ENCODE data around the gene MORN1. TPM values are rescaled to one million over a fixed set of nuclear protein-coding genes. Genes with fewer than 3 reads are reported as not detected.

The MORN1 gene
- polyA plus RNA-seq, 1 of the 3 experiments (the other 2 are of a cell fraction) = 16.3 TPM

DNA sequence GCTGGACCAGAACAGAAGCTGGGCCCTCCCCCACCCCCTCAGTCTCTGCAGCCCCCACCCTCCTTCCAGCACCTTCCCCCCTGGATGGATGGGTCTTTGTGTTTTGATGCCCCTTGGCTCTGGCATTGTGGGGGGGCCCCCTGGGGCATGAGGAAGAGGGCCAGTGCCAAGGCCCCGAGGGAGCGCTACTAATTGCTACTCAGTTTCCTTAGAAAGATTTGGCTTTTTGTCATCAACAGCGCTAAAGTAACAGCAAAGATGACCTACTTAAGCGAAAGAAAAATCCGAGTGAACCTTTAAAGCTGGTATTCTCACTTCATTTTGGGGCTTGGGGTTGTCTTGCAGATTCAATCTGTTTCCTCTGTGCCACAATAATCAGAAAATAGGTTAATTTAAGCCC is 99.8 kb downstream of the MORN1 start:
- no peak overlapping the region for H3K4me3 ChIP-seq (ENCODE audit: low read depth in 2 of 2, low read length in 1 of 2)
- POLR2A ChIA-PET = no interaction called here
- CTCF ChIA-PET = interaction anchor here (0.7 to 2.4 kb wide), 5 partner anchors 11 to 90 kb away, joined by 3 to 5 read pairs (median 5); no protein-coding TSS in a partner anchor

DNA sequence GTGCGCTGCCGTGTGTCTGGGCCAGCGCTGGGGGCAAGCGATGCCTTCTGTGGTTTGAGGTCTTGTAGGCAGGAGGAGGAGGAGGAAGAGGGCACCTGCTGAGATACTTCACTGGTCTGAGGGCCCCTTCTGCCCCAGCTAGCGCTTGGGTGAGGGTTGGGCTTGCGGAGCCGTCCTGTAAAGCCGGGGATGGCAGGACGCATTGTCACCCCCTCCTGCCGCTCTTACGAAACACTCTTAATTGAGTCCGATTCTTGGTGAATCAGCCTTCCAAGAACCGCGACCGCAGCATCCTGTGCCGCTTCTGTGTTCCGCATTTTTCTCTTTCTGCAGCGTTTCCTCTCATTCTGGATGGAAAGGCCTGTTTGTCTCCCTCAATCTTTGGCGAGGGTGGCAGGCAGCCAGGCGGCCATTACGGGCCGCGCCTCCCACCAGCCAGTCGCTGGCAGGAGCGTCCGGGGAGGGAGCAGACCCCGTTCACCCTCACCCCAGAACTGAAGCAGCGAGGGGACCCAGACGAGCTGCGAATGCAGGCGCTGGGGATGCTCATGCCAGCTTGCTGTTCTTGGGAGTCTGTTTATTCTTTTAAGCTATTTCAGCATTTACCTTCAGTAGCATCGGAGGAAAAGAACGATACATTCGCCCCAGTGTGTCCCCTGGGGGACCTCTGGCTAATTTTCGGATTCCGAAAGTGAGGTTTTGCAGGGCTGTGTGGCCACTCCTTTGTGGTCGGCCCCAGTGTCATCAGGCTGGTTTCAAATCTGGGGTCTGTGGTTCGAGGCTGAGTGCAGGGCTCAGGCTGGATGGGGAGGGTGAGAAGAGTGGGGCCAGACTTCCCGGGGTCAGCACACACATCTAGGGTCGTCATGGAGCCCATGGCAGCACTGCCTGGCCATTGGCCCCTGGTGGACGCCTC is 100.5 kb downstream of the MORN1 start:
- peaks cover 0 to 51% of the 10 kb centered on the region in 2 experiments; a peak in 2 of 4 replicates for H3K4me1 ChIP-seq (ENCODE audit: control insufficient read depth in 1 of 2, insufficient read depth in 2 of 2, low read depth in 1 of 2, low read length in 1 of 2)
- peaks cover 97% of the 10 kb centered on the region for H3K79me2 ChIP-seq (ENCODE audit: insufficient read depth)
- no peak overlapping the region for H3K9ac ChIP-seq
- no peak overlapping the region for H3K4me3 ChIP-seq (ENCODE audit: low read depth in 2 of 2, low read length in 1 of 2)
- H3K36me3 ChIP-seq (replicated peaks in 1 of 2; ENCODE audit: control insufficient read depth in 1 of 2, insufficient read depth in 2 of 2, low read length in 1 of 2) = no peaks in the 10 kb centered on the region
- H3F3A ChIP-seq (replicated peaks; ENCODE audit: insufficient read depth) = no peaks in the 10 kb centered on the region
- WGBS (ENCODE audit: low lambda C conversion rate) = 77% methylated on average over 29 of the region's 41 CpGs
- no peaks in the 10 kb centered on the region for H3K27me3 ChIP-seq (ENCODE audit: insufficient read depth)
- POLR2A ChIA-PET = no interaction called here
- TF ChIP-seq, protein P1, sequence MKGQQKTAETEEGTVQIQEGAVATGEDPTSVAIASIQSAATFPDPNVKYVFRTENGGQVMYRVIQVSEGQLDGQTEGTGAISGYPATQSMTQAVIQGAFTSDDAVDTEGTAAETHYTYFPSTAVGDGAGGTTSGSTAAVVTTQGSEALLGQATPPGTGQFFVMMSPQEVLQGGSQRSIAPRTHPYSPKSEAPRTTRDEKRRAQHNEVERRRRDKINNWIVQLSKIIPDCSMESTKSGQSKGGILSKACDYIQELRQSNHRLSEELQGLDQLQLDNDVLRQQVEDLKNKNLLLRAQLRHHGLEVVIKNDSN (IDR thresholded peaks at IDR 0.05; ENCODE audit: borderline replicate concordance, low read depth) = no peak
- no peak for TF ChIP-seq FOXJ3 (CRISPR knock-in tag; IDR thresholded peaks at IDR 0.05)
- no peak for TF ChIP-seq TAF1 (IDR thresholded peaks at IDR 0.05; ENCODE audit: borderline replicate concordance, low read depth, low read length)
- TF ChIP-seq, protein P2, sequence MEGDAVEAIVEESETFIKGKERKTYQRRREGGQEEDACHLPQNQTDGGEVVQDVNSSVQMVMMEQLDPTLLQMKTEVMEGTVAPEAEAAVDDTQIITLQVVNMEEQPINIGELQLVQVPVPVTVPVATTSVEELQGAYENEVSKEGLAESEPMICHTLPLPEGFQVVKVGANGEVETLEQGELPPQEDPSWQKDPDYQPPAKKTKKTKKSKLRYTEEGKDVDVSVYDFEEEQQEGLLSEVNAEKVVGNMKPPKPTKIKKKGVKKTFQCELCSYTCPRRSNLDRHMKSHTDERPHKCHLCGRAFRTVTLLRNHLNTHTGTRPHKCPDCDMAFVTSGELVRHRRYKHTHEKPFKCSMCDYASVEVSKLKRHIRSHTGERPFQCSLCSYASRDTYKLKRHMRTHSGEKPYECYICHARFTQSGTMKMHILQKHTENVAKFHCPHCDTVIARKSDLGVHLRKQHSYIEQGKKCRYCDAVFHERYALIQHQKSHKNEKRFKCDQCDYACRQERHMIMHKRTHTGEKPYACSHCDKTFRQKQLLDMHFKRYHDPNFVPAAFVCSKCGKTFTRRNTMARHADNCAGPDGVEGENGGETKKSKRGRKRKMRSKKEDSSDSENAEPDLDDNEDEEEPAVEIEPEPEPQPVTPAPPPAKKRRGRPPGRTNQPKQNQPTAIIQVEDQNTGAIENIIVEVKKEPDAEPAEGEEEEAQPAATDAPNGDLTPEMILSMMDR (IDR thresholded peaks at IDR 0.05) = no peak
- TF ChIP-seq RFX5 (IDR thresholded peaks at IDR 0.05; ENCODE audit: low read length) = no peak
- TF ChIP-seq YY1 (IDR thresholded peaks at IDR 0.05; ENCODE audit: low read depth) = 0 out of 2 replicates have a peak, but pooled peaks have one; percentile 25
- no peak for TF ChIP-seq GABPA (IDR thresholded peaks at IDR 0.05; ENCODE audit: low read depth)
- TF ChIP-seq FOSL2 (IDR thresholded peaks at IDR 0.05; ENCODE audit: borderline replicate concordance, low read depth) = 0 out of 2 replicates have a peak, but pooled peaks have one; percentile 4
- TF ChIP-seq SIN3A (IDR thresholded peaks at IDR 0.05; ENCODE audit: borderline replicate concordance, low read depth, low read length) = no peak
- TF ChIP-seq NFIC (IDR thresholded peaks at IDR 0.05; ENCODE audit: borderline replicate concordance) = peak; percentile 39; the same call in 1 of the 2 replicates
- TF ChIP-seq, protein P3, sequence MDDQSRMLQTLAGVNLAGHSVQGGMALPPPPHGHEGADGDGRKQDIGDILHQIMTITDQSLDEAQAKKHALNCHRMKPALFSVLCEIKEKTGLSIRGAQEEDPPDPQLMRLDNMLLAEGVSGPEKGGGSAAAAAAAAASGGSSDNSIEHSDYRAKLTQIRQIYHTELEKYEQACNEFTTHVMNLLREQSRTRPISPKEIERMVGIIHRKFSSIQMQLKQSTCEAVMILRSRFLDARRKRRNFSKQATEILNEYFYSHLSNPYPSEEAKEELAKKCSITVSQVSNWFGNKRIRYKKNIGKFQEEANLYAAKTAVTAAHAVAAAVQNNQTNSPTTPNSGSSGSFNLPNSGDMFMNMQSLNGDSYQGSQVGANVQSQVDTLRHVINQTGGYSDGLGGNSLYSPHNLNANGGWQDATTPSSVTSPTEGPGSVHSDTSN (IDR thresholded peaks at IDR 0.05) = no peak
- TF ChIP-seq RAD21 (IDR thresholded peaks at IDR 0.05; ENCODE audit: low read length) = no peak
- no peak for TF ChIP-seq CHD2 (IDR thresholded peaks at IDR 0.05; ENCODE audit: low read length, partially characterized antibody)
- TF ChIP-seq, protein P4, sequence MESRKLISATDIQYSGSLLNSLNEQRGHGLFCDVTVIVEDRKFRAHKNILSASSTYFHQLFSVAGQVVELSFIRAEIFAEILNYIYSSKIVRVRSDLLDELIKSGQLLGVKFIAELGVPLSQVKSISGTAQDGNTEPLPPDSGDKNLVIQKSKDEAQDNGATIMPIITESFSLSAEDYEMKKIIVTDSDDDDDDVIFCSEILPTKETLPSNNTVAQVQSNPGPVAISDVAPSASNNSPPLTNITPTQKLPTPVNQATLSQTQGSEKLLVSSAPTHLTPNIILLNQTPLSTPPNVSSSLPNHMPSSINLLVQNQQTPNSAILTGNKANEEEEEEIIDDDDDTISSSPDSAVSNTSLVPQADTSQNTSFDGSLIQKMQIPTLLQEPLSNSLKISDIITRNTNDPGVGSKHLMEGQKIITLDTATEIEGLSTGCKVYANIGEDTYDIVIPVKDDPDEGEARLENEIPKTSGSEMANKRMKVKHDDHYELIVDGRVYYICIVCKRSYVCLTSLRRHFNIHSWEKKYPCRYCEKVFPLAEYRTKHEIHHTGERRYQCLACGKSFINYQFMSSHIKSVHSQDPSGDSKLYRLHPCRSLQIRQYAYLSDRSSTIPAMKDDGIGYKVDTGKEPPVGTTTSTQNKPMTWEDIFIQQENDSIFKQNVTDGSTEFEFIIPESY (IDR thresholded peaks at IDR 0.05; ENCODE audit: borderline replicate concordance, low read depth) = no peak
- TF ChIP-seq MXI1 (IDR thresholded peaks at IDR 0.05; ENCODE audit: low read depth, low read length) = no peak
- TF ChIP-seq RCOR1 (IDR thresholded peaks at IDR 0.05; ENCODE audit: low read length) = no peak
- no peak overlapping the region for H2AFZ ChIP-seq (ENCODE audit: low read depth)
- no peak overlapping the region for H3K4me2 ChIP-seq
- peak overlapping the region; percentile 46 to 56 for H3K27ac ChIP-seq (ENCODE audit: low read depth in 2 of 2, low read length in 1 of 2)
- no peak for DNase-seq
- CTCF ChIA-PET = interaction anchor here (1.2 to 2.4 kb wide), 4 partner anchors 12 to 62 kb away, joined by 3 to 5 read pairs (median 5); no protein-coding TSS in a partner anchor
- H4K20me1 ChIP-seq (ENCODE audit: insufficient read depth) = peaks cover 94% of the 10 kb centered on the region
- no peaks in the 10 kb centered on the region for H3K9me2 ChIP-seq
- no peaks in the 10 kb centered on the region for H3K9me3 ChIP-seq

More for the DNA sequence above, 99.8 kb downstream of the MORN1 start:
- Histone ChIP-seq H3F3A (replicated peaks; ENCODE audit: insufficient read depth) (no peaks in the 10 kb centered on the region), H3K36me3 (replicated peaks in 1 of 2; ENCODE audit: control insufficient read depth in 1 of 2, insufficient read depth in 2 of 2, low read length in 1 of 2) (no peaks in the 10 kb centered on the region), H3K4me1 (ENCODE audit: control insufficient read depth in 1 of 2, insufficient read depth in 2 of 2, low read depth in 1 of 2, low read length in 1 of 2) (peaks cover 0 to 50% of the 10 kb centered on the region in 2 experiments; a peak in 2 of 4 replicates), H3K4me2 (no peak overlapping the region), H3K79me2 (ENCODE audit: insufficient read depth) (peaks cover 97% of the 10 kb centered on the region), H3K9me2 (no peaks in the 10 kb centered on the region), H2AFZ (ENCODE audit: low read depth) (no peak overlapping the region), H3K9ac (no peak overlapping the region), H3K27me3 (ENCODE audit: insufficient read depth) (no peaks in the 10 kb centered on the region), H4K20me1 (ENCODE audit: insufficient read depth) (peaks cover 94% of the 10 kb centered on the region), H3K9me3 (no peaks in the 10 kb centered on the region), H3K27ac (ENCODE audit: low read depth in 2 of 2, low read length in 1 of 2) (no peak overlapping the region; a peak in 1 of 4 replicates)
- TF ChIP-seq FOSL2 (IDR thresholded peaks at IDR 0.05; ENCODE audit: borderline replicate concordance, low read depth) (no peak), RCOR1 (IDR thresholded peaks at IDR 0.05; ENCODE audit: low read length) (no peak), FOXM1 (IDR thresholded peaks at IDR 0.05; ENCODE audit: low read depth) (no peak)
- TF ChIP-seq, protein P3 (IDR thresholded peaks at IDR 0.05) = no peak
- 94% methylated on average over 5 of the region's 5 CpGs for WGBS (ENCODE audit: low lambda C conversion rate)
- DNase-seq = no peak

All from SK-N-SH (cell line).